H9 (cell line): ENCODE data around the gene SLC10A3. TPM values are rescaled to one million over a fixed set of nuclear protein-coding genes. Genes with fewer than 3 reads are reported as not detected.

Source experiments
- DNase-seq: peaks from one replicate; pipeline ENCODE4 v3.0.0-alpha.2; 2017
- H2AFZ ChIP-seq: one replicate; pipeline ENCODE4 v1.6.1; 2013; ENCODE audit warnings: mild to moderate bottlenecking, low read length, control low read depth, moderate library complexity
- H2AK5ac ChIP-seq: 2 replicates; pipeline ENCODE4 v1.6.1; 2013; ENCODE audit warnings: low read length, control low read depth, mixed read lengths; ENCODE audit not compliant: insufficient read length
- H2BK120ac ChIP-seq: one replicate; pipeline ENCODE4 v1.6.1; 2013; ENCODE audit warnings: low read depth, mild to moderate bottlenecking, low read length, control low read depth, inconsistent platforms; ENCODE audit not compliant: poor library complexity, severe bottlenecking
- H2BK12ac ChIP-seq: 2 replicates; pipeline ENCODE4 v1.6.1; 2013; ENCODE audit warnings: low read length, control low read depth, mixed read lengths, low read depth; ENCODE audit not compliant: insufficient read length
- H2BK15ac ChIP-seq: 2 replicates; pipeline ENCODE4 v1.6.1; 2013; ENCODE audit warnings: low read depth, low read length, control low read depth
- H2BK20ac ChIP-seq: one replicate; pipeline ENCODE4 v1.6.1; 2013; ENCODE audit warnings: low read depth, mild to moderate bottlenecking, low read length, control low read depth, inconsistent platforms; ENCODE audit not compliant: poor library complexity, severe bottlenecking
- H2BK5ac ChIP-seq: 2 replicates; pipeline ENCODE4 v1.6.1; 2013; ENCODE audit warnings: low read length, control low read depth, mixed read lengths; ENCODE audit not compliant: insufficient read length
- H3K14ac ChIP-seq: 2 replicates; pipeline ENCODE4 v1.6.1; 2013; ENCODE audit warnings: low read length, control low read depth; ENCODE audit not compliant: insufficient read depth
- H3K18ac ChIP-seq: 2 replicates; pipeline ENCODE4 v1.6.1; 2013; ENCODE audit warnings: low read depth, mild to moderate bottlenecking, mixed read lengths, low read length, control low read depth; ENCODE audit not compliant: insufficient read length
- H3K23ac ChIP-seq: 2 replicates; pipeline ENCODE4 v1.6.1; 2013; ENCODE audit warnings: low read length, control low read depth, mixed read lengths, low read depth; ENCODE audit not compliant: insufficient read length
- H3K23me2 ChIP-seq: 2 replicates; pipeline ENCODE4 v1.6.1; 2013; ENCODE audit warnings: low read depth, mild to moderate bottlenecking, mixed read lengths, low read length, control low read depth; ENCODE audit not compliant: insufficient read length, poor library complexity, severe bottlenecking
- H3K27ac ChIP-seq: 2 replicates; pipeline ENCODE4 v1.5.1; 2013; ENCODE audit warnings: low read length, control low read depth, mixed read lengths, low read depth; ENCODE audit not compliant: insufficient read length
- H3K27me3 ChIP-seq: 2 replicates; pipeline ENCODE4 v1.6.1; 2013; ENCODE audit warnings: low read length, control low read depth, inconsistent platforms; ENCODE audit not compliant: insufficient read depth
- H3K4ac ChIP-seq: 2 replicates; pipeline ENCODE4 v1.6.1; 2013; ENCODE audit warnings: low read depth, mild to moderate bottlenecking, control low read depth, inconsistent platforms, low read length, moderate library complexity
- H3K4me1 ChIP-seq: 2 replicates; pipeline ENCODE4 v1.6.1; 2013; ENCODE audit warnings: low read length, control low read depth, inconsistent platforms; ENCODE audit not compliant: insufficient read depth
- H3K4me2 ChIP-seq: 2 replicates; pipeline ENCODE4 v1.6.1; 2013; ENCODE audit warnings: low read length, control low read depth, mixed read lengths; ENCODE audit not compliant: insufficient read length, insufficient read depth
- H3K56ac ChIP-seq: 2 replicates; pipeline ENCODE4 v1.6.1; 2013; ENCODE audit warnings: low read depth, mild to moderate bottlenecking, mixed read lengths, low read length, control low read depth; ENCODE audit not compliant: insufficient read length
- H3K79me1 ChIP-seq: 2 replicates; pipeline ENCODE4 v1.6.1; 2013; ENCODE audit warnings: low read depth, mild to moderate bottlenecking, moderate library complexity, low read length, control low read depth, inconsistent platforms; ENCODE audit not compliant: insufficient read depth, poor library complexity, severe bottlenecking
- H3K79me2 ChIP-seq: 2 replicates; pipeline ENCODE4 v1.6.1; 2013; ENCODE audit warnings: low read length, control low read depth, inconsistent platforms; ENCODE audit not compliant: insufficient read depth
- H3K9ac ChIP-seq: 2 replicates; pipeline ENCODE4 v1.6.1; 2013; ENCODE audit warnings: low read length, control low read depth, mixed read lengths; ENCODE audit not compliant: insufficient read length; ENCODE audit errors: extremely low read depth
- H3K9me3 ChIP-seq: one replicate; pipeline ENCODE4 v1.6.1; 2013; ENCODE audit warnings: low read depth, low read length, inconsistent platforms; ENCODE audit not compliant: control insufficient read depth
- H3T11ph ChIP-seq: one replicate; pipeline ENCODE4 v1.6.1; 2013; ENCODE audit warnings: mild to moderate bottlenecking, low read length, control low read depth, inconsistent platforms
- H4K20me1 ChIP-seq: one replicate; pipeline ENCODE4 v1.6.1; 2013; ENCODE audit not compliant: control insufficient read depth, insufficient read length, insufficient read depth
- H4K5ac ChIP-seq: 2 replicates; pipeline ENCODE4 v1.6.1; 2013; ENCODE audit warnings: low read depth, mild to moderate bottlenecking, mixed read lengths, low read length, control low read depth; ENCODE audit not compliant: insufficient read length
- H4K8ac ChIP-seq: replicated peaks from 2 replicates; pipeline ENCODE4 v1.6.1; 2013; ENCODE audit warnings: low read length, control low read depth, mixed read lengths, low read depth; ENCODE audit not compliant: insufficient read length
- H4K91ac ChIP-seq: 2 replicates; pipeline ENCODE4 v1.6.1; 2013; ENCODE audit warnings: low read depth, mild to moderate bottlenecking, moderate library complexity, mixed read lengths, low read length, control low read depth; ENCODE audit not compliant: insufficient read length
- H3K27ac Mint-ChIP-seq, 3 experiments: 2 replicates in 2 of 3; 3 replicates in 1 of 3; pipeline ENCODE4 v1.8.0; 2020 to 2021; ENCODE audit warnings: mixed read lengths in 3 of 3, mild to moderate bottlenecking in 1 of 3, moderate library complexity in 1 of 3
- H3K27me3 Mint-ChIP-seq: 2 replicates; pipeline ENCODE4 v1.8.0; 2021; ENCODE audit warnings: low read depth, mild to moderate bottlenecking, moderate library complexity, mixed read lengths
- H3K36me3 Mint-ChIP-seq, 3 experiments: 2 replicates in 2 of 3; 3 replicates in 1 of 3; pipeline ENCODE4 v1.8.0; 2020 to 2021; ENCODE audit warnings: low read depth in 3 of 3, mixed read lengths in 3 of 3; ENCODE audit not compliant: insufficient read depth in 1 of 3
- H3K4me1 Mint-ChIP-seq, 2 experiments: 2 replicates each; pipeline ENCODE4 v1.8.0; 2020; ENCODE audit warnings: mixed read lengths in 2 of 2
- H3K4me3 Mint-ChIP-seq, 2 experiments: 2 replicates in 1 of 2; 3 replicates in 1 of 2; pipeline ENCODE4 v1.8.0; 2020 to 2021; ENCODE audit warnings: mild to moderate bottlenecking in 2 of 2, mixed read lengths in 2 of 2, moderate library complexity in 1 of 2
- H3K9me3 Mint-ChIP-seq, 2 experiments: 2 replicates in 1 of 2; 3 replicates in 1 of 2; pipeline ENCODE4 v1.8.0; 2020; ENCODE audit warnings: mild to moderate bottlenecking in 2 of 2, mixed read lengths in 2 of 2, moderate library complexity in 1 of 2
- CTCF ChIP-seq: fragments of 200-600 bp; sonication (generic); conservative IDR thresholded peaks from 3 replicates; pipeline ENCODE4 v1.8.0; 2021; ENCODE audit warnings: antibody characterized with exemption, mild to moderate bottlenecking
- WGBS: extraction: QIAGEN DNeasy Blood & Tissue Kit; methylation state at CpG from one replicate; pipeline ENCODE4 v1.1.7; 2013; ENCODE audit warnings: missing lambda C conversion rate, low lambda C conversion rate, mixed read lengths; ENCODE audit not compliant: insufficient read length; ENCODE audit errors: extremely low coverage; 5-methylcytosine and 5-hydroxymethylcytosine counted together
- total RNA-seq: library from RNA; stranded (reverse); gene quantifications from 2 replicates; pipeline ENCODE4 v1.2.1, GENCODE V29; 2021

SLC10A3 gene
- total RNA-seq, 1 experiment from 2014 or later = 8.8 TPM

- no peak for TF ChIP-seq CTCF
- H3K4me1 ChIP-seq = no peaks in the 10 kb centered on the region
- no peak overlapping the region for H3K27ac Mint-ChIP-seq
- no peak overlapping the region for H2BK12ac ChIP-seq
- no peaks in the 10 kb centered on the region for H3K23me2 ChIP-seq
- H2BK5ac ChIP-seq = no peak overlapping the region
- H3K79me1 ChIP-seq = no peaks in the 10 kb centered on the region
- H3K9me3 Mint-ChIP-seq = peaks cover 51 to 84% of the 10 kb centered on the region in 2 experiments
- H3K9me3 ChIP-seq = peaks cover 27% of the 10 kb centered on the region
- H4K5ac ChIP-seq = no peak overlapping the region
- no CpG with 5 or more reads among the region's 32 CpGs for WGBS
- no peak overlapping the region for H3K18ac ChIP-seq
- H3K4me3 Mint-ChIP-seq = no peak overlapping the region
- H3K27me3 Mint-ChIP-seq = no peaks in the 10 kb centered on the region; the same call in 1 of the 2 replicates
- no peak overlapping the region for H3K14ac ChIP-seq
- H2BK15ac ChIP-seq = no peak overlapping the region
- H3K79me2 ChIP-seq = no peaks in the 10 kb centered on the region
- H3K4me1 Mint-ChIP-seq = no peaks in the 10 kb centered on the region
- H3K56ac ChIP-seq = no peak overlapping the region
- H4K91ac ChIP-seq = no peak overlapping the region
- no peak overlapping the region for H2BK120ac ChIP-seq
- no peak overlapping the region for H2BK20ac ChIP-seq
- DNase-seq = no peak
- H3T11ph ChIP-seq = no peak overlapping the region
- no peak overlapping the region for H3K23ac ChIP-seq
- no peak overlapping the region for H3K9ac ChIP-seq
- no peak overlapping the region for H3K4me2 ChIP-seq
- H4K20me1 ChIP-seq = no peaks in the 10 kb centered on the region
- H3K36me3 Mint-ChIP-seq = peaks cover 22 to 57% (median 55%) of the 10 kb centered on the region in 3 experiments
- H3K4ac ChIP-seq = no peak overlapping the region
- no peak overlapping the region for H2AK5ac ChIP-seq
- H3K27me3 ChIP-seq = no peaks in the 10 kb centered on the region
- no peak overlapping the region for H3K27ac ChIP-seq
- no peak overlapping the region for H4K8ac ChIP-seq
- H2AFZ ChIP-seq = no peak overlapping the region
These were observed 24.4 kb downstream of the SLC10A3 start for GRCh38 chrX:154466036-154466435.
